Neuronal stem cell (in vitro differentiated cells): ENCODE data around the gene NLGN1.

Experiments
- DNase-seq: peaks from one replicate; pipeline ENCODE4 v3.0.0-alpha.2; 2013; ENCODE audit warnings: low spot score
- H2AFZ ChIP-seq: one replicate; pipeline ENCODE4 v1.6.1; 2013; ENCODE audit warnings: mild to moderate bottlenecking, low read length, inconsistent platforms
- H2AK5ac ChIP-seq: 2 replicates; pipeline ENCODE4 v1.6.1; 2013; ENCODE audit warnings: low read depth, mild to moderate bottlenecking, inconsistent platforms, low read length, moderate library complexity, mixed read lengths
- H2BK120ac ChIP-seq: 2 replicates; pipeline ENCODE4 v1.6.1; 2013; ENCODE audit warnings: low read depth, mild to moderate bottlenecking, inconsistent platforms, low read length, moderate library complexity, mixed read lengths
- H2BK12ac ChIP-seq: one replicate; pipeline ENCODE4 v1.6.1; 2013; ENCODE audit warnings: low read length, inconsistent platforms
- H2BK15ac ChIP-seq: 2 replicates; pipeline ENCODE4 v1.6.1; 2013; ENCODE audit warnings: mild to moderate bottlenecking, low read length, inconsistent platforms, mixed read lengths
- H2BK5ac ChIP-seq: one replicate; pipeline ENCODE4 v1.6.1; 2013; ENCODE audit warnings: inconsistent platforms, mild to moderate bottlenecking, low read length, moderate library complexity
- H3K14ac ChIP-seq: one replicate; pipeline ENCODE4 v1.6.1; 2013; ENCODE audit warnings: low read length, inconsistent platforms
- H3K18ac ChIP-seq: 2 replicates; pipeline ENCODE4 v1.6.1; 2013; ENCODE audit warnings: low read length, inconsistent platforms
- H3K23ac ChIP-seq: 2 replicates; pipeline ENCODE4 v1.6.1; 2013; ENCODE audit warnings: low read depth, mild to moderate bottlenecking, mixed read lengths, low read length, inconsistent platforms; ENCODE audit not compliant: poor library complexity
- H3K27ac ChIP-seq: replicated peaks from 3 replicates; pipeline ENCODE4 v1.5.1; 2013; ENCODE audit warnings: low read length, inconsistent platforms
- H3K27me3 ChIP-seq, 3 experiments: 2 replicates each; pipeline ENCODE4 v1.6.1; 2013; ENCODE audit warnings: low read length in 3 of 3, mild to moderate bottlenecking in 2 of 3, inconsistent platforms in 1 of 3, low read depth in 1 of 3, mixed read lengths in 1 of 3, moderate library complexity in 1 of 3; ENCODE audit not compliant: control insufficient read depth in 3 of 3, insufficient read depth in 3 of 3
- H3K36me3 ChIP-seq, 2 donors: replicated peaks in 1 of 2; 2 replicates each; pipeline ENCODE4 v1.6.1; 2013; ENCODE audit warnings: low read length in 2 of 2; ENCODE audit not compliant: control insufficient read depth in 2 of 2, insufficient read depth in 2 of 2
- H3K4ac ChIP-seq: 2 replicates; pipeline ENCODE4 v1.6.1; 2013; ENCODE audit warnings: inconsistent platforms, mild to moderate bottlenecking, low read length, moderate library complexity
- H3K4me1 ChIP-seq, 2 donors: 1 replicate in 1 of 2; 2 replicates in 1 of 2; pipeline ENCODE4 v1.6.1; 2013; ENCODE audit warnings: low read length in 2 of 2, low read depth in 1 of 2; ENCODE audit not compliant: control insufficient read depth in 2 of 2, insufficient read depth in 1 of 2
- H3K4me2 ChIP-seq: one replicate; pipeline ENCODE4 v1.6.1; 2013; ENCODE audit warnings: mild to moderate bottlenecking, low read length, inconsistent platforms; ENCODE audit not compliant: insufficient read depth, poor library complexity, severe bottlenecking
- H3K4me3 ChIP-seq, 2 donors: 2 replicates each; pipeline ENCODE4 v1.5.1; 2013; ENCODE audit warnings: low read length in 2 of 2, mild to moderate bottlenecking in 2 of 2, inconsistent platforms in 1 of 2, moderate library complexity in 1 of 2
- H3K79me1 ChIP-seq: one replicate; pipeline ENCODE4 v1.6.1; 2013; ENCODE audit warnings: low read depth, mild to moderate bottlenecking, inconsistent platforms, low read length, moderate library complexity
- H3K9ac ChIP-seq: one replicate; pipeline ENCODE4 v1.6.1; 2013; ENCODE audit warnings: mild to moderate bottlenecking, low read depth, low read length, inconsistent platforms; ENCODE audit not compliant: poor library complexity
- H3K9me3 ChIP-seq, 2 donors: replicated peaks in 1 of 2; 2 replicates each; pipeline versions ENCODE3 to v1.6.1; 2013; ENCODE audit warnings: low read length in 2 of 2, mild to moderate bottlenecking in 2 of 2, inconsistent platforms in 1 of 2, low read depth in 1 of 2, mixed read lengths in 1 of 2, moderate library complexity in 1 of 2; ENCODE audit not compliant: control insufficient read depth in 2 of 2, insufficient read depth in 1 of 2
- H4K8ac ChIP-seq: one replicate; pipeline ENCODE4 v1.6.1; 2013; ENCODE audit warnings: low read depth, mild to moderate bottlenecking, inconsistent platforms, low read length, moderate library complexity
- H4K91ac ChIP-seq: one replicate; pipeline ENCODE4 v1.6.1; 2013; ENCODE audit warnings: low read length, low read depth, mild to moderate bottlenecking, inconsistent platforms; ENCODE audit not compliant: poor library complexity
- WGBS, 2 donors: extraction: QIAGEN DNeasy Blood & Tissue Kit; methylation state at CpG; one replicate each; pipeline ENCODE4 v1.1.7; 2013; ENCODE audit warnings: missing lambda C conversion rate in 2 of 2, mixed read lengths in 1 of 2; ENCODE audit not compliant: insufficient read length in 2 of 2, insufficient replicate concordance in 1 of 2; ENCODE audit errors: extremely low coverage in 2 of 2; 5-methylcytosine and 5-hydroxymethylcytosine counted together

NLGN1 gene

GRCh38 chr3:173863551-173863950 is 466.0 kb downstream of the NLGN1 start:
- no peak overlapping the region for H3K14ac ChIP-seq
- H3K18ac ChIP-seq, result no peak overlapping the region
- H2BK15ac ChIP-seq, result no peak overlapping the region
- no peak overlapping the region for H2AFZ ChIP-seq
- H2BK5ac ChIP-seq, result no peak overlapping the region
- H3K4me2 ChIP-seq, result no peak overlapping the region
- H3K9me3 ChIP-seq, result no peaks in the 10 kb centered on the region
- H3K36me3 ChIP-seq, result no peaks in the 10 kb centered on the region
- no peak overlapping the region for H3K9ac ChIP-seq
- no peak overlapping the region for H2AK5ac ChIP-seq
- no peak for DNase-seq
- no peak overlapping the region for H4K91ac ChIP-seq
- no peaks in the 10 kb centered on the region for H3K79me1 ChIP-seq
- no peak overlapping the region for H3K23ac ChIP-seq
- H3K4me3 ChIP-seq, result no peak overlapping the region
- H3K27ac ChIP-seq, result no peak overlapping the region
- peaks cover 0 to 2% of the 10 kb centered on the region in 2 donors for H3K4me1 ChIP-seq
- no peak overlapping the region for H2BK12ac ChIP-seq
- no peaks in the 10 kb centered on the region for H3K27me3 ChIP-seq
- H2BK120ac ChIP-seq, result no peak overlapping the region
- WGBS, 2 donors, result no CpG with 5 or more reads among the region's 2 CpGs
- no peak overlapping the region for H3K4ac ChIP-seq
- H4K8ac ChIP-seq, result no peak overlapping the region

- H3K9me3 ChIP-seq, result no peaks in the 10 kb centered on the region
- H3K4me1 ChIP-seq, result peaks cover 0 to 2% of the 10 kb centered on the region in 2 donors
- no peak overlapping the region for H3K4ac ChIP-seq
- H3K79me1 ChIP-seq, result no peaks in the 10 kb centered on the region
- H4K91ac ChIP-seq, result no peak overlapping the region
- no peak overlapping the region for H2BK120ac ChIP-seq
- H4K8ac ChIP-seq, result no peak overlapping the region
- H2BK15ac ChIP-seq, result no peak overlapping the region
- H2BK12ac ChIP-seq, result no peak overlapping the region
- H3K36me3 ChIP-seq, result no peaks in the 10 kb centered on the region
- H3K18ac ChIP-seq, result no peak overlapping the region
- no peak overlapping the region for H2BK5ac ChIP-seq
- no peak for DNase-seq
- H3K27ac ChIP-seq, result no peak overlapping the region
- H3K9ac ChIP-seq, result no peak overlapping the region
- WGBS, 2 donors, result 100% methylated on average over 1 of the region's 7 CpGs; no CpG with 5 or more reads in 1 of the 2 donors
- no peaks in the 10 kb centered on the region for H3K27me3 ChIP-seq
- H2AFZ ChIP-seq, result no peak overlapping the region
- no peak overlapping the region for H3K4me2 ChIP-seq
- H3K4me3 ChIP-seq, result no peak overlapping the region
- H3K14ac ChIP-seq, result no peak overlapping the region
- no peak overlapping the region for H2AK5ac ChIP-seq
- H3K23ac ChIP-seq, result no peak overlapping the region
Observed at GRCh38 chr3:173865900-173866498, 468.5 kb downstream of the NLGN1 start.

GRCh38 chr3:173869766-173870165 is 472.2 kb downstream of the NLGN1 start:
- Histone ChIP-seq H2BK15ac (no peak overlapping the region), H3K14ac (no peak overlapping the region), H2BK120ac (no peak overlapping the region), H3K27ac (no peak overlapping the region), H4K8ac (no peak overlapping the region), H3K4me1 (no peaks in the 10 kb centered on the region), H2AK5ac (no peak overlapping the region), H3K23ac (no peak overlapping the region), H4K91ac (no peak overlapping the region), H3K36me3 (no peaks in the 10 kb centered on the region), H3K18ac (no peak overlapping the region), H2BK12ac (no peak overlapping the region), H3K9me3 (peaks cover 2 to 5% of the 10 kb centered on the region in 2 donors), H3K9ac (no peak overlapping the region), H3K4me3 (no peak overlapping the region), H2BK5ac (no peak overlapping the region), H3K4me2 (no peak overlapping the region), H3K27me3 (no peaks in the 10 kb centered on the region), H3K79me1 (no peaks in the 10 kb centered on the region), H2AFZ (no peak overlapping the region), H3K4ac (no peak overlapping the region)
- DNase-seq, result no peak
- no CpG with 5 or more reads among the region's 3 CpGs for WGBS, 2 donors

GRCh38 chr3:173870976-173871375 is 473.4 kb downstream of the NLGN1 start:
- no peak overlapping the region for H3K4me2 ChIP-seq
- no peak overlapping the region for H3K4me3 ChIP-seq
- no peak overlapping the region for H3K9ac ChIP-seq
- no peak overlapping the region for H2BK5ac ChIP-seq
- no peak overlapping the region for H2AK5ac ChIP-seq
- no peak overlapping the region for H3K4ac ChIP-seq
- H3K36me3 ChIP-seq, result no peaks in the 10 kb centered on the region
- no peak overlapping the region for H2BK12ac ChIP-seq
- no peaks in the 10 kb centered on the region for H3K79me1 ChIP-seq
- peaks cover 2 to 5% of the 10 kb centered on the region in 2 donors for H3K9me3 ChIP-seq
- H3K27me3 ChIP-seq, result no peaks in the 10 kb centered on the region
- H3K23ac ChIP-seq, result no peak overlapping the region
- H3K18ac ChIP-seq, result no peak overlapping the region
- no peak overlapping the region for H2BK15ac ChIP-seq
- no peak overlapping the region for H4K91ac ChIP-seq
- H3K27ac ChIP-seq, result no peak overlapping the region
- no CpG with 5 or more reads among the region's 4 CpGs for WGBS, 2 donors
- no peak overlapping the region for H3K14ac ChIP-seq
- no peak overlapping the region for H4K8ac ChIP-seq
- H3K4me1 ChIP-seq, result no peaks in the 10 kb centered on the region
- no peak overlapping the region for H2BK120ac ChIP-seq
- H2AFZ ChIP-seq, result no peak overlapping the region
- no peak for DNase-seq
